RWPE1 (cell line): ENCODE data around the gene ERGIC3.
"Not testable (repeated sequence)": the region's sequence is repeated elsewhere in the genome, so short reads cannot be mapped to it uniquely, and the experiment has no call there.

ENCODE experiments used
- CTCF ChIA-PET: fragments of 350-600 bp; sonication (Branson Sonifier 250); formaldehyde crosslinking; extraction: SDS; loops from one replicate; lab custom pipeline; 2021; lab: Yijun Ruan, JAX
- POLR2A ChIA-PET: fragments of 400-600 bp; formaldehyde crosslinking; extraction: SDS; loops from one replicate; lab custom pipeline; 2020; ENCODE audit warnings: antibody characterized with exemption; ENCODE audit not compliant: low non-redundant PET; lab: Yijun Ruan, JAX
- DNase-seq: peaks from one replicate; pipeline ENCODE4 v3.0.0; 2012; ENCODE audit warnings: low spot score
- H3K27ac ChIP-seq: fragments of 450-650 bp; 2 replicates; pipeline ENCODE4 v1.5.1; 2017
- TF ChIP-seq, protein P1 (sequence below): fragments of 450-650 bp; conservative IDR thresholded peaks from 2 replicates; pipeline ENCODE4 v1.5.1; 2017; ENCODE audit warnings: low read depth, mild to moderate bottlenecking

The ERGIC3 gene

GRCh38 chr20:35527122-35527769, 14.6 kb upstream of the ERGIC3 start:
- no peak for DNase-seq
- ChIA-PET POLR2A (interaction anchor here (0.7 kb wide), 1 partner anchor 14 kb away, joined by 6 read pairs; no protein-coding TSS in a partner anchor), CTCF (interaction anchor here (0.5 to 0.7 kb wide), 3 partner anchors 13 to 224 kb away, joined by 3 to 4 read pairs (median 3); no protein-coding TSS in a partner anchor)
- TF ChIP-seq, protein P1, sequence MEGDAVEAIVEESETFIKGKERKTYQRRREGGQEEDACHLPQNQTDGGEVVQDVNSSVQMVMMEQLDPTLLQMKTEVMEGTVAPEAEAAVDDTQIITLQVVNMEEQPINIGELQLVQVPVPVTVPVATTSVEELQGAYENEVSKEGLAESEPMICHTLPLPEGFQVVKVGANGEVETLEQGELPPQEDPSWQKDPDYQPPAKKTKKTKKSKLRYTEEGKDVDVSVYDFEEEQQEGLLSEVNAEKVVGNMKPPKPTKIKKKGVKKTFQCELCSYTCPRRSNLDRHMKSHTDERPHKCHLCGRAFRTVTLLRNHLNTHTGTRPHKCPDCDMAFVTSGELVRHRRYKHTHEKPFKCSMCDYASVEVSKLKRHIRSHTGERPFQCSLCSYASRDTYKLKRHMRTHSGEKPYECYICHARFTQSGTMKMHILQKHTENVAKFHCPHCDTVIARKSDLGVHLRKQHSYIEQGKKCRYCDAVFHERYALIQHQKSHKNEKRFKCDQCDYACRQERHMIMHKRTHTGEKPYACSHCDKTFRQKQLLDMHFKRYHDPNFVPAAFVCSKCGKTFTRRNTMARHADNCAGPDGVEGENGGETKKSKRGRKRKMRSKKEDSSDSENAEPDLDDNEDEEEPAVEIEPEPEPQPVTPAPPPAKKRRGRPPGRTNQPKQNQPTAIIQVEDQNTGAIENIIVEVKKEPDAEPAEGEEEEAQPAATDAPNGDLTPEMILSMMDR = no peak
- H3K27ac ChIP-seq = no peak overlapping the region

DNA sequence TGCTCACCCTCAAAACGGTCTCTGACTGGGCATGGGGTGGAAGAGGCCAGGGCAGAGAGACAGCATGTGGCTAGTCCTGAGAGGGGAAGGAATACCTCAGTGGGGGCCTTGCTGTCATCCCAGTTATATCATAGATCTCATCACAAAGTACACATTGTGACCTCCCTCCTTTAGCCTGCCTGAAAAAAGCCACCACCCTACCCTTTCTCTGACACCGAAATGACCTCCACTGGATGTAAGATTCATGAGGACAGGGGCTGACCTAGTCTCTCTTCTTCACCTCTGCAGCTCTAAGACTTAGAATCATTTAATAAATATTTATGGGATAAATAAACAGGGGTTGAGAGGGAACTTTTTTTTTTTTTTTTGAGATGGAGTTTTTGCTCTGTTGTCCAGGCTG, 12.3 kb upstream of the ERGIC3 start, which contains the start of gene C20orf173:
Gene C20orf173 (minus strand): TSS at position 101 of the 400 bp plus-strand sequence. CDS start 279 bp downstream, outside the sequence.
- TF ChIP-seq, protein P1 = no peak
- no peak for DNase-seq
- ChIA-PET POLR2A (no interaction called here), CTCF (interaction anchor here (0.5 to 0.8 kb wide), 2 partner anchors 59 to 751 kb away, joined by 4 to 5 read pairs; no protein-coding TSS in a partner anchor)
- H3K27ac ChIP-seq = no peak within 1 kb of the TSS

- TF ChIP-seq, protein P1 = no peak
- POLR2A ChIA-PET = no interaction called here
These were observed 2.1 kb upstream of the ERGIC3 start for GRCh38 chr20:35539756-35540212.

GRCh38 chr20:35541118-35541782, 628 bp upstream of the ERGIC3 start:
- ChIA-PET POLR2A (interaction anchor here (0.5 to 0.8 kb wide), 7 partner anchors 15 to 137 kb away, joined by 3 to 7 read pairs (median 4); no protein-coding TSS in a partner anchor), CTCF (interaction anchor here (0.7 to 1.1 kb wide), 5 partner anchors 8 to 239 kb away, joined by 3 to 5 read pairs (median 4); no protein-coding TSS in a partner anchor)
- DNase-seq = no peak
- peak overlapping the region; percentile 81 for H3K27ac ChIP-seq
- TF ChIP-seq, protein P1 = no peak

More at GRCh38 chr20:35539756-35540212, 2.1 kb upstream of the ERGIC3 start:
- CTCF ChIA-PET = interaction anchor here (0.6 to 0.7 kb wide), 2 partner anchors 12 to 80 kb away, joined by 3 to 4 read pairs; no protein-coding TSS in a partner anchor
- H3K27ac ChIP-seq = no peak overlapping the region
- DNase-seq = no peak

GRCh38 chr20:35542990-35543389, 1.1 kb downstream of the ERGIC3 start:
- peak overlapping the region; percentile 81 for H3K27ac ChIP-seq
- CTCF ChIA-PET = interaction anchor here (0.6 to 0.7 kb wide), 4 partner anchors 45 to 753 kb away, joined by 3 to 4 read pairs (median 3); no protein-coding TSS in a partner anchor
- no peak for DNase-seq
- POLR2A ChIA-PET = interaction anchor here (0.7 kb wide), 1 partner anchor 105 kb away, joined by 4 read pairs; no protein-coding TSS in a partner anchor
- TF ChIP-seq, protein P1 = no peak

DNA sequence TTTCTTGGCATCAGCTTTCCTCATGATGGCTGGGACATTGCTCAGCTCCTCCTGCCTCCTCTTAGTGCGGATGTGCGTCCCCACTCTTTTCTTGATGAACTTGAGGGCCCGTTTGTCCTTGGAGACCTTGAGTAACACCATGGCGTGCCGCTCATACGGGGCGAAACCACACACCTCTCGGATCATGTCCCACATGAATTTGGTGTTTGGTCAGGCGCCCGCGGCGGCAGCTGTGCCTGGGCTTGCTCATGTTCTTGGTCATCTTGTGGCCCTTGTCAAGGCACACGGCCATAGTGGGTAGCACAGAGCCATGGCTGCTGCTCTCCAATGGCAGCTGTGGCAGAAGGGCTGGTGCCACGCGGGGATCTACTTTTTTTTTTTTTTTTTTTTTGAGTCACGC, 2.6 kb downstream of the ERGIC3 start:
- ChIA-PET CTCF (interaction anchor here (0.6 kb wide), 1 partner anchor 363 kb away, joined by 3 read pairs; no protein-coding TSS in a partner anchor), POLR2A (interaction anchor here (0.6 kb wide), 1 partner anchor 163 kb away, joined by 5 read pairs; no protein-coding TSS in a partner anchor)
- H3K27ac ChIP-seq = no peak overlapping the region
- no peak for DNase-seq
- TF ChIP-seq, protein P1 = no peak

- CTCF ChIA-PET = interaction anchor here (0.6 kb wide), 1 partner anchor 363 kb away, joined by 3 read pairs; no protein-coding TSS in a partner anchor
- DNase-seq, H3K27ac ChIP-seq, POLR2A ChIA-PET: not testable (repeated sequence)
These were observed 3.1 kb downstream of the ERGIC3 start for GRCh38 chr20:35544941-35545340.
